ENCODE measurements around the gene RBBP5. TPM values are rescaled to one million over a fixed set of nuclear protein-coding genes. Genes with fewer than 3 reads are reported as not detected.

The RBBP5 gene
- total RNA-seq, 1 donor from 2014 or later, result 10.1 TPM

DNA sequence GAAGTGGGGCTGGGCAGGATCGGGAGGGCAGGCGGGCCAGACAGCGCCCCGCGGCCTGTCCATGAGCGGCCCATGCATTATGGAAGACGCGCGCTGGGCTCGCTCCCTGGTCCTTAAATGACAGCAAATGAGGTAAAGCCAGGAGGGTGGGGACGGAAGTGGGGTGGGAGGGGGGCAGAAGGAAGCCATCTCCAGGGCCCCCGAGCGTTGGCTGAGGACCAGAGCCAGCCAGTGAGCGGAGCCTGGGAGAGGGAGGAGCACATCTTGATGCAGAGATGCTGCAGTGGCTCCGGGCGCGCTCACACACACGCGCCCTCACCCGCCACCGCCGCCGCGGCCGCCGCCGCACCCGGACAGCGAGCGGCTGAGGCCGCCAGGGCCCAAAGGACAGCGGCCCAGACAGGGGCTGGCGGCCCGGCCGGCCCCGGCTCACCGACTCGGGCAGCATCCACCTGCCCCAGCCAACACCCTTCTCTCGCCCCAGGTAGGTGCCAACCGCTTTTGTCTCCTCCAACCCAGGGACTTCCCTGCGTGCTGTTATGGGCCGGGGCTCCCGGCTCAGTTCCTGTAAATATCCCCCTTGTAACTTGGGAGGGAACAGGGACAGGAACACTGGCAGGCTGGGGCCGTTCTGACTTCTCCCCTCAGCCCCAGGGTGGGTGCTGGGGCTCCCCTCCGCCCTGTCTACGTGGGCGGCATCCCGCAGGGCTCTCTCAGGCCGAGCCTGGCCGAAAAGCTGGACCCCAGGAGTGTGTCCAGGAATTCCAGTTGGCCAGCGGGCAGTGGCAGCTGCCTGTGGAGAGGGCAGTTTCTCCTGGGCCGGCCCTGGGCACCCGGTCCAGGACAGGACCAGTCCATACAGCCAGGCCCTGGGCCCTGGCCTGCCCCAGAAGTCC is 78.6 kb downstream of the RBBP5 start, which contains the start of gene CNTN2:
TSS of gene CNTN2 (plus strand) at position 302 of the 896 bp plus-strand sequence. CDS start 9,974 bp downstream, outside the sequence.
- intact Hi-C loops (cut with DNase I), result no loop called here
- DNase-seq (ENCODE audit: low spot score), result no peak

DNA sequence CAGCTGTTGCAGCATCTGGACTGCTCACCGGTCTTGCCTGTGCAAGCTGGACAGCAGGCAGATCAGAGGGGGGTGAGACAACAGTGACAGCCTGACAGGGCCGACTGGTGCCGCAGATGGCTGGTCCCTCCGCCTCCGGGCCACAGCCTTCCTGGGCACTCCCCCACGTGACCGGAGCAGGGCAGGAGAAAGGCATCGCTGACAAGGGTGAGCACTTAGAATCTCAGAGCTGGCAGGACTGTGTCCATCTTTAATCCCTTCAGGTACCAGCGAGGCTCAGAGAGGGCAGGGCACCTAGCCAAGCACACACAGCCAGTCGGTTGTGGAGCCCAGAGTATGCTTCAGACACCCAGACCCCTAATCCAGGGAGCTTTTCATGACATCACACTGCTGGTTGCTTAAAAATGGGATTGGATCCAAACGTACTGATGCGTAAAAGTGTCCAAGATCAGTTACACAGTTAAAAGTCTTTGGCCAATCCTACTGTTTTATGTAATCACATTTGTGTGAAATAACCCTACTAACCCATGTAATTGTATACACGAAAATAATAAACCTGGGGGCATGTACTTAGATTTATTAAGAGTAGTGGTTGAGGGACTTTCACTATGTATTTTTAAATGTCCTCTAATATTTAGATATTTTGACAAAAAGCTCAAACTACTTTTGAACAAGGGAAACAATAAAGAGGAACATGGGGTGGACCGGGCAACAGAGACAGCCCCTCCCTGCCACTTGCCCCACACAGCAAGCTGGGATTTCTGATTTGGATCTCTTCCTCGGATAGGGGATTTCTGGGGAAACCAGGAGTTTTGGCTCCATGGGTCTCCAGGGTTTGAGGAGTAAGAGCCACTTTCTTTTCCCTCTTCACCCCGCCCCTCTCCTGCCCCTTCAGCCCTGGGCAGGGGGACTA is 79.5 kb downstream of the RBBP5 start:
- intact Hi-C loops (cut with DNase I), result no loop called here
- no peak for DNase-seq (ENCODE audit: low spot score)

DNA sequence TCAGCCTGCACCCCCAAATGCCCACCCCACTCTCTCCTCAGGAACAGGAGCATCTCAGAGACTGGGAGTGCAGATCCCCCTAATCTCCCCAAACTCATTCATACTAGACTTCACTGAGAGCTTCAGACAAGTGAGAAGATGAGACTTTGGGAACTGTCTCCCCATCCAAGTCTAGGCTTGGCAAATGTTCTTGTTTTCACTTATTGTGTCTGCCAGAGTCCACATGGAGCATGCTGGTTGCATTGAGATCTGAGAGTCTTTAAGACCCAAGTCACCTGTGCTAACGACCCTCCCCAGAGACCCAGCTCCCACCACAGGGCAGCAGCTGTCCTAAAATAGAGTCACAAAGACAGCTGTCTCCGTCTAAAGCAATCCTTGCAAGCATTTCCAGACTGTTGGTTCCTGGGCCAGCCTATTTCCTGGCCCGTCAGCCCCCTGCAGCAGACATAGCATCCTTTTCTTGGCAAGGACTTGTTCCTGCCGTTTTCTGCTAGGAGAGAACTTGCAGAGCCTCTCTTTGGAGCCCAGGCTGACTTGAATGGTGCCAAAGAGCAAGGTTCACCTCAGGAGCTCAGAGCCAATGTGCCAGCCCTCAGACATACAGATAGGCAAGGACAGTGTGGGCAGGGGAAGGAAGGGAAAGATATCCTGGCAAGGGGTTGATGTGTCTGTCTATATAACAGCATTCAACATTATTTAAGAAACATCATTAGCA is 80.6 kb downstream of the RBBP5 start:
- intact Hi-C loops (cut with DNase I), result no loop called here
- DNase-seq (ENCODE audit: low spot score), result no peak

DNA sequence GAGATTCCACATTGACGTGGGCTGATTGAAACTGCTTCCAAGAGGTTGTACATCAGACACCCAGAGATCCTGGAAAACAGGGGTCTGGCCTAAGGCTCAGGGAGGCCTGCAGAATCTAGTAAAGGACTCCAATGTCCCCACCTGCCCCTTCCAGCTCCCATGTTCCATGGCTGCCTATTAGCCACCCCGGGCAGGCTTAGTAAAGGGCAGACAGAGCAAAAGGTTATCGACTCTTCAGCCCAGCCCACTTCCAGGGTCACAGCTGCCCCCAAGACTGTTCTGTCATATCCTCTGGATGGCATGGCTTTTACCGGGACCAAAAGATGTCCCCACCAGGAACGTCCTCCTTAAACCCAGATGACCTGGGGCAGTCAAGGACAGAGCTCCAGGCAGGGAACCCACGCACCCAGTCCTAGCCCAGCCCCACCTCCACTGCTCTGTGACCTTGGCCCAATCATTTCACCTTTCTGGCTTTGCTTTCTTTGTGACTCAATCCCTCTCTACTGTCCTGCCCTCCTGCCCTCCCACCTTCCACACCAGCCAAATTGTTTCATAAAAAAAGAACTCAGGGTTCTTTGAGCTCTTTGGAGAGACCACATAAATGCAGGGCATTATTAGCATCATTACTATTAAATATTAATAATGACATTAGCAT is 83.5 kb downstream of the RBBP5 start:
- DNase-seq (ENCODE audit: low spot score), result no peak
- intact Hi-C loops (cut with DNase I), result no loop called here

DNA sequence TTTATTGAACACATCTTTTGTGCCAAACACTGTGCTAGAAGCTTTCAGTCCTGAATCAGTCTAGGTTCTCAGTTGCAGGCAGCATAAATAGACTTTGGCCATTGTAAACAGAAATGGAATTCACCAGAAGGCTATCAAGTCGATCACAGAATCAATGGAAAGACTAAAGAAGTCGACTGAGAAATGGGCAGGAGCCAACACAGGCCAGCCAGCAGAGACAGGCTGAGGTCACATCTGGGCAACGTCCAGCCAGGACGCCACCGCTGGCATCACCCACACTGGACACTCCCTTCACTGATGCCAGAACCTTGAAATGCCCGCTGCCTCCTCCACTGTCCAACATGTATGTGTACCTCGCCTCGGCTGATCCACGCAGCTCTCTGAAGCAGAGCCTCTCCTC is 84.2 kb downstream of the RBBP5 start:
- DNase-seq (ENCODE audit: low spot score), result no peak
- intact Hi-C loops (cut with DNase I), result no loop called here

Other genes with a start within 250 kb of the RBBP5 start
- 0.30 TPM for gene CNTN2, start 78.8 kb downstream of the RBBP5 start, total RNA-seq
- gene TMEM81, start 37.5 kb downstream of the RBBP5 start, total RNA-seq, result 1.7 TPM
- 7.3 TPM for gene DSTYK, start 89.7 kb upstream of the RBBP5 start, total RNA-seq
- gene TMCC2, start 106.0 kb upstream of the RBBP5 start, total RNA-seq, result 4.0 TPM
- 0.75 TPM for gene NUAK2, start 199.8 kb upstream of the RBBP5 start, total RNA-seq
- gene KLHDC8A, start 234.9 kb upstream of the RBBP5 start, total RNA-seq, result not detected